HG02678 (cell line): ENCODE measurements around the gene POLR3H.
"Not testable (repeated sequence)": the region's sequence is repeated elsewhere in the genome, so short reads cannot be mapped to it uniquely, and the experiment has no call there.

ENCODE experiments used
- ATAC-seq: cut with Tn5 transposase; IDR thresholded peaks from one replicate; pipeline ENCODE4 v1.9.1; 2021; ENCODE audit warnings: mild to moderate bottlenecking, moderate library complexity; ENCODE audit not compliant: unreplicated experiment

The POLR3H gene

DNA sequence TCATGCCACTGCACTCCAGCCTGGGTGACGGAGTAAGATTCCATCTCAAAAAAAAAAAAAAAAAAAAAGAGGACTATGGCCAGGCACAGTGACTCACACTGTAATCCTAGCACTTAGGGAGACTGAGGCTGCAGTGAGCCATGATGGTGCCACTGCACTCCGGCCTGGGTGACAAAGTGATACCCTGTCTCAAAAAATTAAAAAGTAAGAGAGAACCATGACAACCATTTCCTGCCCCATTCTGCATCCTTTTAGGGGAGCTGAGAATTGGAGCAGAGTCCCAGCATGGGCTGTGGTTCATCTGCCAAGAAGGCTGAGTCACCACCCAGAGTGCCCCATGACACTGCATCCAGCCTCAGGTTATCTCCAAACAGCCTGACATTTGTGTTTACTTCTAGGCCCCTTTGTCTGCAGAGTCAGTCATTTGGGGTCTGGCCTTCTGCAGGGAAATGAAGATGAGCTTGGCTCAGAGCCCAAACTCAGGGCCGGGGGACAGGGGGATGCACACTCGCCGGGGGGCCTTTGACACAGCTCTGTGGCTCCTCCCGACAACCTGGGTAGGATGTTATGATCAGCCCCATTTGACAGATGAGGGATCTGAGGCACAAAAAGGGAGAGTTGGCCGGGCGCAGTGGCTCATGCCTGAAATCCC is 21.3 kb upstream of the POLR3H start:
- ATAC-seq, result no peak

DNA sequence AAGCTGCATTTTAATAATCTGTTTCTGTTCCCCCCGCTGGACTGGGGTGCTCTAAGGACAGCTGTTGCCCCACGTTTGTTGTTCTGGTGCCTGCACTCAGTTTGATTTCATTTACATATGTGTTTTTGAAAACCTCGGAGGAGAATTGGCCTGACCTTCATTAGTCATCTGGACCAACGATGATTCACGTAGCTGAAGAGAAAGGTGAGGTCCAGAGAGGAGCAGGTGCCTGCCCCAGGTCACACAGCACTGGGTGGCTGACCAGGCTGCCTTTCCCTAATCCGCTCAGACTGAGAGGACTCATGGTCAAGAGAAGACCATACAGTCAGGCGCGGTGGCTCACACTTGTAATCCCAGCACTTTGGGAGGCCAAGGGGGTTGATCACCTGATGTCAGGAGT is 20.3 kb upstream of the POLR3H start:
- no peak for ATAC-seq

DNA sequence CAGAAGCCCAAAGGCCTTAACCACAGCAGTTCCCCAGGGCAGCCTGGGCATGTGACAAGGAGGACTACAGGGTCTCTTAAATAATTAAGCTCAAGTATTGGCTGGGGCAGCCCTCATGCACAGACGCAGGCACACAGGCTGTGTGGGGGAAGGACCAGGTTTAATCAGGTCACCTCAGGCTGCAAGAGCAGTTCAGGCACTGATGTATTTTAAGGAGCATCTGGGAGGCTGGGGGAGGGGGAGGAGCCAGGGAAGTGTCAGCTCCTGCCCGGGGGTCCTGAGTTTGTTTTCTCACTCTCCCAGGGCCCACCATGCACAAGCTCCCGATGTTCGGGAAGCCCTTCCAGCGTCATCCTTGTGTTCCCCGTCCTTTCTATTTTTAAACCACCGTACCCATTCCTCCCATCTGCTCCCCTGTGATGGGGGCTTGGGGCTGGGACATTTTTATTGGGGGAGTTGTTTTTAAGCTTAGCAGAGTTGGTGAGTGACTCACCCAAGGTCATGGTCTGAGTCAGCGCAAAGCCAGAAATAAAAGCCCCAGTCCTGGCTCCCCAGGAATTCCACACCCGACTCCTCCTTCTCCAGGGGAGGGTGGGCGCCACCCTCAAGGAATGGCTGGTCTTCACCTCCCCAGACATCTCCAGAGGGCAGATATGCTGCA is 18.9 kb upstream of the POLR3H start:
- no peak for ATAC-seq

DNA sequence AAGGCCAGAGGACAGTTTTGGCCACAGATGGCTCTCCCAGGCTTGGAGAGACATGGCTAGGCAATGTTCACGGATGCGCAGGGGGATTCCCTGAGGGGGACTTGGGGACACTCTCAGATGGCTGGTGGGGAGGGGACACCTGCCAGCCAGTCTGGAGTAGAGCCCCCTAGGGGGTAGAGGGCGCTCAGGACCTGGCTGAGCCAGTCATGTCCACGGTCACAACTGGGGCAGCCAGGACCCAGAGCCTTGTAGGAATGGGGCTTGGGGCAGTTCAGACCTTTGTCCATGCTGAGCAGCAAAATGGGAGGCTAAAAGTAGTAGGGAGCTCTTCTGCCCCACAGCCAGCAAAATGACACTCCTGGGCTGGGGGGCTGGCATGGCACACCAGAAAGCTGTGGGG is 18.2 kb upstream of the POLR3H start:
- ATAC-seq, result no peak

DNA sequence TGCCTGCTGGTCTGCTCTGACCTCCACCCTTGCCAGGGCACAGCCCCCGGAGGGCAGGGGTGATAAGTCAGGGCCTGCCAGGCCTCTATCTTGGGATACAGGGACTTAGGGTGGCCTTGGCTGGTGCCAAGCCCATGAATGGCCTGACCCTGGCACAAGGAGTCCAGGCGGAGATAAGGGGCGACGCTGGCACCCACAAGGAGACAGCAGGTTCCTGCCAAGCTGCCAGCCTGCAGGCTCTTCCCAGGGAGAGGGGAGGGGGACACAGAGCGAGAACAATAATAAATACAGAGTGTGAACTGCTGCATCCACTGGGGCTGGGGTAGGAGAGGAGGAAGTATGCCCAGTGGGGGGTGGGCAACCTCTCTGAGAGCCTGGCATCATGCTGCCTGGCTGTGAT is 17.5 kb upstream of the POLR3H start:
- no peak for ATAC-seq

DNA sequence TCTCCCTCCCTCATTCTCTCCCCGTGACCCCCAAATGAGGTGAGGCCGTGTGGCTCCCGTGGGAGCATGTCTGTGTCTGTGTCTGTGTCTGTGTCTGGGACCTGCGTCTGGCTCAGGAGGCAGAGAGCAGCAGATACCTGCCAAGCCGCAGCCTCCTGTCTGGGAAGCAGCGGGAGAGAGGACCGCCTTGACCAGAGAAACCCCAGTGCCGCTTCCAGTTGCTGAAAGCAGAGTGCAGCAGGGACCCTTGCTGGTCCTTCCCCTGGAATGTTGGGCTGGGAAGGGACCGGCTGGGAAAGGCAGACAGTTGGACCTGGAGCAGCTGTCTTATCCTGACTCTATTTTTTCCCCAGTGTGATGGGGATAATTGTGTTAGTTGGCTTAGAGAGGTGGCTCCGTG is 17.1 kb upstream of the POLR3H start:
- no peak for ATAC-seq

DNA sequence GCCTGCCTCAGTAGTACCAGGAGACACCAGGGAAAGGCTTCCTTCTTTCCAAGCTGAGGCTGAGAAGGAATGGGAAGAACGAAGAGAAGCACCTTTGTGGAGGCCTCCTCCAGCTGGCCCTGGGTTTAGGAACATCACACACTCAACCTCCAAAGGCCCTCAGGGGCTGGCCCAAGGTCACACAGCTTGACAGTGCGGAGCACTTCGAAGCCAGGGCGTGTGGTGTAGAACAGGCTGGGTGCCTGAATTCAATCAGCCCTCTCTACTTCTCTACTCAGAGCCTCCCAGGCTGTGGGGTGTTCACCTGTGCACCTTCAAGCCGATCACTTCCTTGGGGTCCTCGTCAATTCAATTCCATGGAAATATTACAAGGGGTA is 15.8 kb upstream of the POLR3H start:
- ATAC-seq, result no peak

DNA sequence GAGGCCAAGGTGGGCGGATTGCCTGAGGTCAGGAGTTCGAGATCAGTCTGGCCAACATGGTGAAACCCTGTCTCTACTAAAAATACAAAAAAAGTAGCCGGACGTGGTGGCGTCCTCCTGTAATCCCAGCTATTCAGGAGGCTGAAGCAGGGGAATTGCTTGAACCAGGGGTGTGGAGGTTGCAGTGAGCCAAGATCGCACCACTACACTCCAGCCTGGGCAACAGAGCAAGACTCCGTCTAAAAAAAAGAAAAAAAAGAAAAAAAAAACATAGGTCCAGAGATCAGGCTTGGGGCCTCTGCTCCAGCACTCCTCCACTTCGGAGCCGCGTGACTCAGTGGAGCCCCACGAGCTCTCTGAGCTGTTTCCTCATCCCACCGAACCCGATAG is 14.0 kb upstream of the POLR3H start:
- not testable (repeated sequence) for ATAC-seq

DNA sequence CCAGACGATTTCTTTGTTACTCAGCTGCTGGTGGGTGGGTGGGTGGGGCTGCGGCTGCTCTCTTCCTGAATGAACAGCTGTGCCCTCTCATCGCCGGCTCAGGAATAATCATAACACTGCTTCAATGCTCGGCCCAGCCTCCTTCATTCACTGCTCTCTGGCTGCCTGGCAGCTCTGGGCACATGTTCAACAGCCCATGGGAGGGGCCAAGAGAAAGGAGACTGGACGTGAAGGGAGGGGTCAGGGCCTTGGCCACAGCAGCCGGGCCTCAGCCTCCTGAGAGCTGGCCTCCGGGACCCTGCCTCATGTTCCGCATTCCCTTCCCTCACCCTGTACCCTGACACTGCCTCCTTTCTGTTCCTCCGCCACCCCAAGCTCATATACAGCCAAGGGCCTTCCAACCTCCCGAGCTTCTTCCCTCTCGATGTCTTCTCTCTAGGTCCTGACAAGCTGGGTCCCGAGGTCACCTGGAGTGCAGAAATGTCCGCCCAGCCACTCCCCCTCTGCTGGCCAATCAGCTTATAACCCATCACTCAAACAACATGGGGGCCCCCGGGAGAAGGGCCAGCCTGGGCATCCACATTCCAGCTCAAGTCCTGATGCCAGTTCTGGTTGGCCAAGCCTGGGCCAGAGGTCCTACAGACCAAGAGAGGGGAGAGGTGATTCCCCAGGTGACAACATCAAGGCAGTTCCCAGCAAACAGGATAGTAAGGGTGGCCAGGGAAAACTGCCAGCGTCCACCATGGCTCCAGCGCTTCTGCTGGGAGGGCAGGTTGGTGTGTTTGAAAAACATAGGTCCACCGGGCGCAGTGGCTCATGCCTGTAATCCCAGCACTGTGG is 13.4 kb upstream of the POLR3H start:
- ATAC-seq, result no peak

DNA sequence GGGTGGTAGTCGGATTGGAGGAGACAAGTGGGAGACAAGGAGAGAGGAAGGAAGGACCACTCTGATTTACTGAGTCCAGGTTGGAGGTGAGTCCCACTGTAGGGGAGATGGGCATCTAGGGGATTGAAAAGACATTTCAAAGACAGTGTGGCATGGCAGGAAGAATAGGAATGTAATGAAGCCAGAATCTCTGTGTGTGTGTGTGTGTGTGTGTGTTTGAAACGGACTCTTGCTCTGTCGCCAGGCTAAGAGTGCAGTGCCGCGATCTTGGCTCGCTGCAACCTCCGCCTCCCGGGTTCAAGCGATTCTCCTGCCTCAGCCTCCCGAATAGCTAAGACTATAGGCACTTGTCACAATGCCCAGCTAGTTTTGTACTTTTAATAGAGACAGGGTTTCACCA is 12.3 kb upstream of the POLR3H start:
- no peak for ATAC-seq

DNA sequence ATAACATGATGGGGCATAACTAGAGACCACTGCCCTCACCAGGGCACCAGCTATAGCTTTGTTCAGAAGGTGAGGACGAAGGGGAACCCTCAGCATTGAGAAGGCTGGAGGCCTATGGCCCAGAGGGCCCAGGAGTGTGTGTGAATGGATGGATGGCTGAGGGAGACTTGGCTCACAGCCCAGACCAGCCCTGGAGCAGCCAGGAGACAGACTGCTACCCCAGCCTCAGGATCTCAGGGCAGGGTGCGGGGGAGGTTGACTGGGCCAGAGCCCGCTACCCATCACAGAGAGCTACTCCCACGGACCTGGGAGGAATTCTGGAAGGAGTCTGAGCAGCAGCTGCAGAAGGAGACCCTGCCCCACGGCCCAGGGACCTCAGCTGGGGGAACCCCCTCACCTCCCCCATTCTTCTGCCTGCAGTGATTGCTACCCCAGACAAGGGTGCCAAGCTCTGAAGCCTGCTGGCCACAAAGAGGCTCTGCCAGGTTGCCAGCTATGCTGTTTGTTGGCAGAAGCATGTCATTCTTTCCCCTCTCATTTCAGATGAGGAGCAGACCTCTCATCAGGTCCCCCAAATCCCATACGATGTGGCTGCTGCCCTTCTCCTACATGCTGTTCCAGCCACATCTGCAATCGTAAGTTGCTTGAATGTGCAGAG is 11.2 kb upstream of the POLR3H start:
- ATAC-seq, result no peak

DNA sequence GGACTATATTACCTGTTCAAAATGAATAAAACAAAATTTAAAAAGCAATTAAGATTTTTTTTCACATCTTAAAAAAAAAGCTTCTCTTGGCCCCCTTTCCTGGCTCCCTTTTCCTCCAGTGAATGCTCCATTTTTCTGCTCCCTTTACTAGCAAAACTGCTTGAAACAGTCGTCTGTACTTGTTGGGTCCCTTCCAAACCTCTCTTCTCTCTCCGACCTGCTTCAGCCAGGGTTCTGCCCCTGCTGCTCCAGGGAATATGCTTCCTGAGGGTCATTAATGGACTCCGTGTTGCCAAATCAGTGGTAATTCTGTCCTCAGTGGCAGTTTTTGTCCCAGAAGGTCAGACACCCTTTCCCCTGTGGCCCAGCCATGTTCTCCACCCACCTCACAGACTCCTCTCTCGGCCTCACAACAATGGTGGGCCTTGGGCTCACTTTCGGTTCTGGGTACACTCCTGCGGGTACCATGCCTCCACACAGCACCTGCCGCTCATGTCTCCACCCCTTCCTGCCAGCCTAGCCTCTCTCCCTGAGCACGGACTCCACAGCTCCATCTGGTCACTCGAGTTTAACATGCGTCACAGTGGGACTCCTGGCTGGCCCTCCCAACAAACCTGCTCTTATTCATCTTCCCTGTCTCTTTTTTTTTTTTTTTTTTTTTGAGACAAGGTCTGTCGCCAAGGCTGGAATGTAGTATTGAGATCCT is 7.8 kb upstream of the POLR3H start:
- no peak for ATAC-seq

DNA sequence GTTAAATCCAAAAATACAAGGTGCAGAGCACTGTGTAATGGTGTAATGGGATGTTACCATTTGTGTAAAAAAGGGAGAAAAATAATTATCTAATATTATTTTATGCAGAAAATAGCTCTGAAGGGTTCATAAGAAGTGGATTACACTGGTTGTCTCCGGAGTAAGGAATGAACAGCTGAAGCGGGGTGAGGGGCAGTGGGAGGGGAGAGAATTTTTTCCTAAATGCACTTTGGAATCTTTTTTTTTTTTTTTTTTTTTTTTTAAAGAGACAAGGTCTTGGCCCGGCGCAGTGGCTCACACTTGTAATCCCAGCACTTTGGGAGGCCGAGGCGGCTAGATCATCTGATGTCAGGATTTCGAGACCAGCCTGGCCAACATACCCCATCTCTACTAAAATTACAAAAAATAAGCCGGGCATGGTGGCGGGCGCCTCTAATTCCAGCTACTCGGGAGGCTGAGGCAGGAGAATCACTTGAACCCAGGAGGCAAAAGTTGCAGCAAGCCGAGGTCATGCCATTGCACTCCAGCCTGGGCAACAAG is 6.8 kb upstream of the POLR3H start:
- no peak for ATAC-seq

DNA sequence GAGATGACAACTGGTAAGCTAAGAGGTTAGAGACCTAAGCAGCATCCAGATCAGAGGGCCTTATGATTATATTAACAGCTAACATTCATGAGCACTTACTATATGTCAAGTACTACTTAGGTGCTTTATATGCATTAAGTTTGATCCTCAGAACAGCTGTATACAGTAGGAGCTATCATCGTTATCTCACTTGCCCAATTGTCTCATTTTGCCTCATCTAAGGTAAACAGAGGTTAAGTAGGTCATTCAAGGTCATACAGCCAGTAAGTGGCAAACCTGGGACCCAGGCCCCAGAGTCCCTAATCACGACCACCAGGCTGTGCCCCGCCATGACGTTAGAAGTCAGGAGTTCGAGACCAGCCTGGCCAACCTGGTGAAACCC is 4.6 kb upstream of the POLR3H start:
- ATAC-seq, result no peak

DNA sequence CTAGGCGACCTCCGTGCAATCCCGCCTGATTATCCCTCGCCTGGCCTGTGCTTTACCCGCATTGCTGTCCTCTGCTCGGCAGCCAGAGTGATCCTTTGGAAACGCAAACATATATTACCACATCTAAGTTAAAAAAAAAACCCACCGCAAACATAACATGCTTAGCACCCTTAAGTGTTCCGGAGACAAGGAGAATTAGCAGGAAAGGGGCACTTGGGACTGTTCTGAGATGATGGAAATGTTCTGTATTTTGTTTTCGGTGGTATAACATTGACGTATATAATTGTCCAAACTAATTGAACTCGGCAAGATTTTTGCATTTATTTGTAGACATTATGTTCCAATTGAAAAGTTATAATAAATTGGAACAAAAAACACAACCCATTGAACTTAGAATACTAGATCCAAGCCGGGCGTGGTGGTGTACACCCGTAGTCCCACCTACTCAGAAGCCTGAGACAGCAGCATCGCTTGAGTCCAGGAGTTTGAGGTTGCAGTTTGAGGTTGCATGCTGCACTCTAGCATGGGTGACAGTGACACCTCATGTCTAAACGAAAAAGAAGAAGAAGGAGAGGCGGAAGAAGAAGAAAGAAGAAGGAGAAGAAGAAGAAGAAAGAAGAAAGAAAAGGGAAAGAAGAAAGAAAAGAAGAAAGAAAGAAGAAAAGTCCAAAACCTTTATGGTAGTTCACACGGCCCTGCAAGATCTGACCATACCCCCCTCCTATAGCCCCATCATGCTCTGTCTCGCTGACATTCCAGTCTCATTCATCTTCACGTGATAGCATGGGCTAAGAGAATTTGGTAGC is 604 bp upstream of the POLR3H start:
- no peak for ATAC-seq

DNA sequence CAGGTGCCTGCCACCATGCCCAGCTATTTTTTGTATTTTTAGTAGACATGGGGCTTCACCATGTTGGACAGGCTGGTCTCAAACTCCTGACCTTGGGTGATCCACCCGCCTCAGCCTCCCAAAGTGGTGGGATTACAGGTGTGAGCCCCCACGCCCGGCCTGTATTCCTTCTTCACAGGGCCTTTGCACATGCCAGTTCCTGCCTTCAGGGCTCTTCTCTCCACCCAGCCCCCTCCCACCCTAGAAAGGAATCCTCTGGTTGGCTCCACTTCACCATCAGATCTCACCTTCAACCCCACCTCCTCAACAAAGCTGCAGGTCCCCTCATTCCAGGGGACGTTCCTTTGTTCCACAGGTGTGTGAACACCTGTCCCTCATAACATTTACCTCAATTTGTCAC is 2.0 kb downstream of the POLR3H start:
- no peak for ATAC-seq

DNA sequence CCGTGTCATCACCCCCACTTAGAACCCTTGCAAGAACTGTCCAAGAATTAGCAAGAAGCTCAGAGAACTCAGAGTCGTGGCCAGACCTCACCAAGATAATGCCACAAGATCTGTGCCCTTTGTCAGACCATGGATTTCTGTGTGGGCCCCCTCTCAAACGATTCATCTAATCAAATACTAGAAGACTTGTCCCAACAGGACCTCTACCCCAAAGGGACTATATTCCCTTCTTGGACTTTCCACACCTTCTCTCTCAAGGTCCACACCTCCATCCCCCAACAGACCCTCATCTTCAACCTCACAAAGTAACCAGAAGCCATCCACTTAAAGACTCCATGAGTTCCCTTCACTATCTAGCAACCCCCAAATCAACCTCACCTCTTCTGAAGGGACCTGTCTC is 2.8 kb downstream of the POLR3H start:
- ATAC-seq, result no peak

DNA sequence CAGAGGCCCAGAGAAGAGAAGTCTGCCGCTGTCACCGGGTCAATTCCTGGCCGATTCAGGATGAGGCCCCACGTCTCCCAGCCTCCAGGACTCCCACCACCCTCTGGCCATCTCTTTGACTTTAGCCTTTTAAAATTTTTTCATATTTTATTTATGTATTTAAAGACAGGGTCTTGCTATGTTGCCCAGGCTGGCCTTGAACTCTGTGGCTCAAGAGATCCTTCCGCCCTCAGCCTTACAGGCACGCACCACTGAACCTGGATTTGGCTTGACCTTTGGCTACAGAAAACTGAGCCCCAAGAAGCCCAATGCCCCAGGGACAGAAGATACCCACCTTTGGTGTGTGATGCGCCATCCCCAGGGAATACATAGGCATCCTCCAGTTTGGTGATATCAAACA is 3.9 kb downstream of the POLR3H start:
- no peak for ATAC-seq

DNA sequence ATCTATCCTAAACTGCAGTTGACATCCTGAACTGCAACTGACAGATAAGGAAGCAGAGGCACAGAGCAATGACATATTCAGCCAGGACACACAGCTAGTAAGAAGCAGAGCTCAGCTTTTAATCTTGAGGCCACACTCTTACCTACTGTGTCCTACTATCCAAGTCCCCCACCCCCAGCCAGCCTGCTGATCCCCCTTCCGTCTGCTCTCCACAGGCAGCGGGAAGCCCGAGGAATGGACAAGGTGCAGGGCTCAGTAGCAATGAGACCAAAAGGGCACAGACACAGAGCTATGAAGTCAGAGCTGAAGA is 4.3 kb downstream of the POLR3H start:
- no peak for ATAC-seq
